ENCODE data around the gene HOOK2.
A peak's percentile ranks its signal among the peaks of the same experiment; 100 is the strongest.

Gene HOOK2

DNA sequence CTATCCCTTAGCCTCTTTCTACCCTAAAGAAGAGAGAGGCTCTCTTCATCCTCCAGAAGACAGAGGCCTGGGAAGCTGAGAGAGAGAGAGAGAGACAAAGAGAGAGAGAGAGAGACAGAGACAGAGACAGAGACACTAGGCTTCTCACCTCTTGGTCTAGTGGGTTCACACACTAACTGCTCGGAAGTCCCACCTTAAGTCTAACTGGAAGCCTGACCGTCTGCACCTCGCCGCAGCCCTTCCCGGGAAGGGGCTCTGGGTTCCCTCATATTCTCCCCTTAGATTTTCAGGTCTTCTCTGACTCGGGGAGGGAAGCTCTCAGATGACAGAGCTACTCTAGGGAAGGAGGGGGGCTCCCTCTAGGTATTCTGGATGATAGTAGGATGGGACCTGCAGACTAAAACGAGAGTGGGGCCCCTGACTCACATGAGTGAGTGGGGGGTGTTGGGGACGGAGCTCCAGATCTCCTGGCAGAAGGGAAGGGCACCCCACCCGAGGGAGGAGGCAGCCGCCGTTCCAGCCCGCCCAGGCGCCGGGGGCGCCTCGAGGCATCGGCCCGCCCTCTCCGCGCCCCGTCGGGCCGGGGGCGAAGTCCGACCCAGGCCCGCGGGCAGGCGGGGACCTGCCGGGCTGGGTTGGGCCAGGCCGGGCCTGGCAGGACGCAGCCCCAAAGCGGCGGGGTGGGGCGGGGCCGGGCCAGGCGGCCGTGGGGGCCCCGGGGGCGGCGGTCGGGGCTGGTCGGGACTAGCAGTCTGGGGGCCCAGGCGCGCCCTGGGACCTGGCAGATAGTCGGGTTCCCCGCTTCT is 13.9 kb upstream of the HOOK2 start:
- POLR2A ChIA-PET = interaction anchor here (0.7 to 1.2 kb wide), 2 partner anchors 12 to 216 kb away, joined by 3 to 4 read pairs; no protein-coding TSS in a partner anchor
- peak overlapping the region; percentile 20 for H3K27ac ChIP-seq (ENCODE audit: extremely low read depth, low read depth, low read length)
- TF ChIP-seq, protein P1, sequence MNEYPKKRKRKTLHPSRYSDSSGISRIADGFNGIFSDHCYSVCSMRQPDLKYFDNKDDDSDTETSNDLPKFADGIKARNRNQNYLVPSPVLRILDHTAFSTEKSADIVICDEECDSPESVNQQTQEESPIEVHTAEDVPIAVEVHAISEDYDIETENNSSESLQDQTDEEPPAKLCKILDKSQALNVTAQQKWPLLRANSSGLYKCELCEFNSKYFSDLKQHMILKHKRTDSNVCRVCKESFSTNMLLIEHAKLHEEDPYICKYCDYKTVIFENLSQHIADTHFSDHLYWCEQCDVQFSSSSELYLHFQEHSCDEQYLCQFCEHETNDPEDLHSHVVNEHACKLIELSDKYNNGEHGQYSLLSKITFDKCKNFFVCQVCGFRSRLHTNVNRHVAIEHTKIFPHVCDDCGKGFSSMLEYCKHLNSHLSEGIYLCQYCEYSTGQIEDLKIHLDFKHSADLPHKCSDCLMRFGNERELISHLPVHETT (tag by site-specific recombination; IDR thresholded peaks at IDR 0.05) = no peak
- TF ChIP-seq ZXDB (tag by site-specific recombination; IDR thresholded peaks at IDR 0.05) (no peak), ZNF76 (tag by site-specific recombination; IDR thresholded peaks at IDR 0.05; ENCODE audit: borderline replicate concordance, low read depth) (no peak), ZBTB8A (tag by site-specific recombination; IDR thresholded peaks at IDR 0.05) (0 out of 2 replicates have a peak, but pooled peaks have one; percentile 2), YY1 (tag by site-specific recombination; IDR thresholded peaks at IDR 0.05) (no peak), KLF1 (tag by site-specific recombination; IDR thresholded peaks at IDR 0.05) (0 out of 2 replicates have a peak, but pooled peaks have one; percentile 30), ZNF510 (tag by site-specific recombination; IDR thresholded peaks at IDR 0.05; ENCODE audit: insufficient replicate concordance) (no peak), KLF10 (tag by site-specific recombination; IDR thresholded peaks at IDR 0.05) (no peak), ZNF10 (tag by site-specific recombination; IDR thresholded peaks at IDR 0.05) (no peak), PRDM1 (tag by site-specific recombination; IDR thresholded peaks at IDR 0.05) (no peak), ZNF596 (tag by site-specific recombination; IDR thresholded peaks at IDR 0.05) (peak; percentile 56), ZNF157 (tag by site-specific recombination; IDR thresholded peaks at IDR 0.05) (no peak), ZNF658 (tag by site-specific recombination; IDR thresholded peaks at IDR 0.05) (no peak), KLF7 (tag by site-specific recombination; IDR thresholded peaks at IDR 0.05; ENCODE audit: borderline replicate concordance) (no peak), SP2 (tag by site-specific recombination; IDR thresholded peaks at IDR 0.05) (no peak), ZNF146 (tag by site-specific recombination; IDR thresholded peaks at IDR 0.05) (no peak), ZNF19 (tag by site-specific recombination; IDR thresholded peaks at IDR 0.05; ENCODE audit: low read depth) (no peak), MYNN (tag by site-specific recombination; IDR thresholded peaks at IDR 0.05; ENCODE audit: borderline replicate concordance) (no peak), SCRT2 (tag by site-specific recombination; IDR thresholded peaks at IDR 0.05) (no peak), ZNF654 (tag by site-specific recombination; IDR thresholded peaks at IDR 0.05; ENCODE audit: low read depth) (no peak), KLF8 (tag by site-specific recombination; IDR thresholded peaks at IDR 0.05) (no peak), ZNF530 (tag by site-specific recombination; IDR thresholded peaks at IDR 0.05; ENCODE audit: low read depth) (no peak), ZSCAN23 (tag by site-specific recombination; IDR thresholded peaks at IDR 0.05) (no peak), TCF7L2 (IDR thresholded peaks at IDR 0.05; ENCODE audit: borderline replicate concordance, low read depth, low read length) (no peak), ZNF670 (tag by site-specific recombination; IDR thresholded peaks at IDR 0.05; ENCODE audit: low read depth) (no peak), GLIS2 (tag by site-specific recombination; IDR thresholded peaks at IDR 0.05) (no peak), ZNF311 (tag by site-specific recombination; IDR thresholded peaks at IDR 0.05; ENCODE audit: borderline replicate concordance) (no peak), ZNF394 (tag by site-specific recombination; IDR thresholded peaks at IDR 0.05; ENCODE audit: borderline replicate concordance) (peak; percentile 81), ZFP3 (tag by site-specific recombination; IDR thresholded peaks at IDR 0.05; ENCODE audit: low read depth) (no peak), ZNF335 (tag by site-specific recombination; conservative IDR thresholded peaks at IDR 0.05) (peak; percentile 37; the same call in 1 of the 2 replicates), ZNF701 (tag by site-specific recombination; IDR thresholded peaks at IDR 0.05) (no peak), ZNF354C (tag by site-specific recombination; IDR thresholded peaks at IDR 0.05; ENCODE audit: borderline replicate concordance, low read depth) (no peak), ZNF423 (tag by site-specific recombination; IDR thresholded peaks at IDR 0.05) (no peak), ZFP37 (tag by site-specific recombination; IDR thresholded peaks at IDR 0.05) (no peak), KLF16 (tag by site-specific recombination; IDR thresholded peaks at IDR 0.05) (no peak), ZNF776 (tag by site-specific recombination; IDR thresholded peaks at IDR 0.05; ENCODE audit: borderline replicate concordance) (no peak), ZNF514 (tag by site-specific recombination; IDR thresholded peaks at IDR 0.05) (no peak), ZNF350 (tag by site-specific recombination; IDR thresholded peaks at IDR 0.05) (no peak)
- TF ChIP-seq, protein P2, sequence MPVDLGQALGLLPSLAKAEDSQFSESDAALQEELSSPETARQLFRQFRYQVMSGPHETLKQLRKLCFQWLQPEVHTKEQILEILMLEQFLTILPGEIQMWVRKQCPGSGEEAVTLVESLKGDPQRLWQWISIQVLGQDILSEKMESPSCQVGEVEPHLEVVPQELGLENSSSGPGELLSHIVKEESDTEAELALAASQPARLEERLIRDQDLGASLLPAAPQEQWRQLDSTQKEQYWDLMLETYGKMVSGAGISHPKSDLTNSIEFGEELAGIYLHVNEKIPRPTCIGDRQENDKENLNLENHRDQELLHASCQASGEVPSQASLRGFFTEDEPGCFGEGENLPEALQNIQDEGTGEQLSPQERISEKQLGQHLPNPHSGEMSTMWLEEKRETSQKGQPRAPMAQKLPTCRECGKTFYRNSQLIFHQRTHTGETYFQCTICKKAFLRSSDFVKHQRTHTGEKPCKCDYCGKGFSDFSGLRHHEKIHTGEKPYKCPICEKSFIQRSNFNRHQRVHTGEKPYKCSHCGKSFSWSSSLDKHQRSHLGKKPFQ (tag by site-specific recombination; IDR thresholded peaks at IDR 0.05) = 0 out of 2 replicates have a peak, but pooled peaks have one; percentile 80

More for the DNA sequence above, 13.9 kb upstream of the HOOK2 start:
- CTCF ChIA-PET = interaction anchor here (0.7 to 3.4 kb wide), 5 partner anchors 12 to 37 kb away, joined by 4 to 20 read pairs (median 11); no protein-coding TSS in a partner anchor
- no peaks in the 10 kb centered on the region for H3K9me3 ChIP-seq (ENCODE audit: control insufficient read depth, insufficient read depth, low read depth, low read length)
- H3K4me3 ChIP-seq (ENCODE audit: low read depth, low read length) = peak overlapping the region; percentile 30
- H3K36me3 ChIP-seq (ENCODE audit: control insufficient read depth in 2 of 2, insufficient read depth in 1 of 2, low read length in 2 of 2) = no peaks in the 10 kb centered on the region; a peak in 1 of 3 replicates
- H3K4me1 ChIP-seq (ENCODE audit: control insufficient read depth, insufficient read depth, low read length) = peaks cover 21% of the 10 kb centered on the region

All from HEK293 (cell line).